Retinal pigment epithelial cell (primary cell): ENCODE results near the gene SMAD3.

ENCODE experiments used
- DNase-seq: peaks from one replicate; pipeline ENCODE4 v3.0.0-alpha.2; 2010; ENCODE audit warnings: low read depth
- H3K4me3 ChIP-seq: 2 replicates; pipeline ENCODE4 v1.5.1; 2011; ENCODE audit warnings: mild to moderate bottlenecking, low read length, control low read depth, moderate library complexity
- CTCF ChIP-seq: conservative IDR thresholded peaks from 2 replicates; pipeline ENCODE4 v1.5.1; 2011; ENCODE audit warnings: low read depth, low read length, control low read depth, inconsistent platforms

The SMAD3 gene

GRCh38 chr15:67145312-67145610 lies 79.9 kb downstream of the SMAD3 start:
- no peak overlapping the region for H3K4me3 ChIP-seq
- no peak for DNase-seq
- TF ChIP-seq CTCF, result no peak

- DNase-seq, result no peak
- H3K4me3 ChIP-seq, result no peak overlapping the region
- no peak for TF ChIP-seq CTCF
Observed at GRCh38 chr15:67145710-67146109, 80.3 kb downstream of the SMAD3 start.

- DNase-seq, result no peak
- H3K4me3 ChIP-seq, result no peak overlapping the region
- no peak for TF ChIP-seq CTCF
Observed at GRCh38 chr15:67146234-67146633, 80.8 kb downstream of the SMAD3 start.

- no peak for TF ChIP-seq CTCF
- H3K4me3 ChIP-seq, result no peak overlapping the region
- DNase-seq, result no peak
Observed at GRCh38 chr15:67146875-67147381, 81.5 kb downstream of the SMAD3 start.

DNA sequence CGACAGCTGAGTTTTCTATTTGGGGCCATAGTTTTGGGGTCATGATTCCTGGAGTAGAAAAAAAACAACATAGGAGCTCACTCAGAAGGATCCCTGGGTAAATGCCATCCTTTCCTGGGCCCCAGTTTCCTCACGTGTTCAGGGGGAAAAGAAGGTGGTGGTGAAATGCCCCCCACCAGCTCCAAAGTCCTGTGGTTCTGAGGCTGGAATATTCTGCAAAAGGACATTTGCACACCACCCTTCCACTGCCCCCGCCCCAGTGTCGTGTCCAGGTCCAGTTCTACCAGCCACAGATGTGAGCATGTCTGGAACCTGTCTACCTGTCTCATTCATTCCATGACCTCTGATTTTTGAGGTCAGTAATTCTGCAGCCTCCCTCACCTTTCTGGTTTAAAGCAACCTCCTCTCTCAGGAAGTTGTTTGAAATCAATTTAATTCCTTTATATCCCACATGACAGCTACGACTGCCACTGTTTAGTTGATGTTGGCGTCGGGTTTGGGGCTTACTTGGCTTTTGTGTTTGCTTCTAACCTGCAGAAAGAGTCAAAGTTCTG lies 82.1 kb downstream of the SMAD3 start:
- H3K4me3 ChIP-seq, result no peak overlapping the region
- DNase-seq, result no peak
- no peak for TF ChIP-seq CTCF

- no peak overlapping the region for H3K4me3 ChIP-seq
- DNase-seq, result no peak
Observed at GRCh38 chr15:67148196-67148701, 82.8 kb downstream of the SMAD3 start.

More at GRCh38 chr15:67148196-67148701, 82.8 kb downstream of the SMAD3 start:
- TF ChIP-seq CTCF, result no peak
